H1 (cell line): ENCODE measurements around the gene MRPL1. TPM values are rescaled to one million over a fixed set of nuclear protein-coding genes. Genes with fewer than 3 reads are reported as not detected.

Experiments
- CTCF ChIA-PET: fragments of 300-600 bp; sonication (Branson Sonifier 250); formaldehyde crosslinking; loops from one replicate; lab custom pipeline; 2021; ENCODE audit not compliant: partially characterized antibody; lab: Charles Lee
- POLR2A ChIA-PET: fragments of 300-600 bp; sonication (Branson Sonifier 250); formaldehyde crosslinking; loops from one replicate; lab custom pipeline; 2021; ENCODE audit warnings: inconsistent platforms; ENCODE audit not compliant: partially characterized antibody; lab: Charles Lee
- DNase-seq, 2 experiments: peaks; one replicate each; pipeline versions ENCODE4 v3.0.0 to v3.0.0-alpha.2; 2010 to 2022; ENCODE audit warnings: low spot score in 2 of 2, low read depth in 1 of 2, mixed read lengths in 1 of 2
- FAIRE-seq: peaks from 2 replicates; lab custom pipeline; 2011; peaks lifted over from hg19 to GRCh38; lab: Jason Lieb, UNC
- H2AFZ ChIP-seq: 2 replicates; pipeline ENCODE4 v1.8.1; 2012; ENCODE audit warnings: low read length, inconsistent platforms
- H2AK5ac ChIP-seq: 2 replicates; pipeline ENCODE4 v1.6.1; 2013; ENCODE audit warnings: low read depth, low read length
- H2BK120ac ChIP-seq: replicated peaks from 2 replicates; pipeline ENCODE3; 2013; ENCODE audit warnings: low read depth, low read length, inconsistent platforms
- H2BK12ac ChIP-seq: 2 replicates; pipeline ENCODE4 v1.6.1; 2013; ENCODE audit warnings: low read depth, low read length
- H2BK15ac ChIP-seq: 2 replicates; pipeline ENCODE4 v1.6.1; 2013; ENCODE audit warnings: low read length
- H2BK20ac ChIP-seq: 2 replicates; pipeline ENCODE4 v1.6.1; 2013; ENCODE audit warnings: low read length
- H2BK5ac ChIP-seq: 2 replicates; pipeline ENCODE4 v1.6.1; 2013; ENCODE audit warnings: low read depth, low read length
- H3K14ac ChIP-seq: 2 replicates; pipeline ENCODE4 v1.6.1; 2013; ENCODE audit warnings: inconsistent platforms; ENCODE audit not compliant: insufficient read length
- H3K18ac ChIP-seq: 2 replicates; pipeline ENCODE4 v1.6.1; 2013; ENCODE audit warnings: low read length; ENCODE audit errors: extremely low read depth
- H3K23ac ChIP-seq: 2 replicates; pipeline ENCODE4 v1.6.1; 2013; ENCODE audit warnings: inconsistent platforms; ENCODE audit not compliant: insufficient read length
- H3K23me2 ChIP-seq: 2 replicates; pipeline ENCODE4 v1.6.1; 2013; ENCODE audit warnings: low read depth, low read length
- H3K27ac ChIP-seq: 2 replicates; pipeline ENCODE4 v1.6.1; 2011; ENCODE audit warnings: low read depth, low read length, inconsistent platforms
- H3K27me3 ChIP-seq, 4 experiments: replicated peaks in 1 of 4; 1 replicate in 1 of 4; 2 replicates in 3 of 4; pipeline versions ENCODE4 v1.6.1 to v1.8.1; 2011 to 2013; ENCODE audit warnings: low read length in 3 of 4, mild to moderate bottlenecking in 3 of 4, inconsistent platforms in 2 of 4, mixed read lengths in 2 of 4, moderate library complexity in 1 of 4; ENCODE audit not compliant: control insufficient read depth in 3 of 4, insufficient read depth in 3 of 4; ENCODE audit errors: extremely low read depth in 1 of 4
- H3K36me3 ChIP-seq, 4 experiments: 2 replicates each; pipeline versions ENCODE4 v1.6.1 to v1.8.1; 2011 to 2013; ENCODE audit warnings: mild to moderate bottlenecking in 4 of 4, low read length in 3 of 4, moderate library complexity in 2 of 4, control low read depth in 1 of 4, inconsistent platforms in 1 of 4; ENCODE audit not compliant: insufficient read depth in 4 of 4, control insufficient read depth in 2 of 4
- H3K4ac ChIP-seq: replicated peaks from 2 replicates; pipeline ENCODE3; 2013; ENCODE audit warnings: low read length, low read depth, mixed read lengths, inconsistent platforms; ENCODE audit not compliant: insufficient read length
- H3K4me1 ChIP-seq, 4 experiments: replicated peaks in 1 of 4; 1 replicate in 1 of 4; 2 replicates in 3 of 4; pipeline versions ENCODE4 v1.6.1 to v1.8.1; 2011 to 2013; ENCODE audit warnings: low read length in 3 of 4, inconsistent platforms in 2 of 4, mixed read lengths in 1 of 4; ENCODE audit not compliant: insufficient read depth in 4 of 4, control insufficient read depth in 3 of 4
- H3K4me2 ChIP-seq, 2 experiments: 2 replicates each; pipeline versions ENCODE4 v1.6.1 to v1.8.1; 2011 to 2013; ENCODE audit warnings: low read depth in 2 of 2, low read length in 2 of 2, control low read depth in 1 of 2, inconsistent platforms in 1 of 2, mild to moderate bottlenecking in 1 of 2; ENCODE audit not compliant: insufficient read depth in 1 of 2
- H3K4me3 ChIP-seq, 4 experiments: fragments of 200-600, 300-600 bp in 1 of 4; sonication (generic), shearing (Covaris generic), sonication (Bioruptor Twin) in 1 of 4; 2 replicates each; pipeline versions ENCODE4 v1.5.1 to v1.8.1; 2011 to 2016; ENCODE audit warnings: low read length in 4 of 4, low read depth in 3 of 4, control low read depth in 2 of 4, inconsistent platforms in 2 of 4, mild to moderate bottlenecking in 2 of 4, mixed read lengths in 1 of 4, moderate library complexity in 1 of 4; ENCODE audit not compliant: insufficient read depth in 2 of 4; ENCODE audit errors: extremely low read depth in 1 of 4
- H3K56ac ChIP-seq: replicated peaks from 2 replicates; pipeline ENCODE3; 2013; ENCODE audit warnings: low read depth, mild to moderate bottlenecking, mixed read lengths, low read length, inconsistent platforms; ENCODE audit not compliant: insufficient read length
- H3K79me1 ChIP-seq: 2 replicates; pipeline ENCODE4 v1.6.1; 2013; ENCODE audit warnings: low read depth, low read length, control low read depth
- H3K79me2 ChIP-seq, 2 experiments: 2 replicates each; pipeline versions ENCODE4 v1.6.1 to v1.8.1; 2012 to 2013; ENCODE audit warnings: low read length in 2 of 2, mild to moderate bottlenecking in 2 of 2, inconsistent platforms in 1 of 2; ENCODE audit not compliant: insufficient read depth in 2 of 2, control insufficient read depth in 1 of 2
- H3K9ac ChIP-seq, 4 experiments: replicated peaks in 1 of 4; 1 replicate in 1 of 4; 2 replicates in 3 of 4; pipeline versions ENCODE4 v1.6.1 to v1.8.1; 2011 to 2013; ENCODE audit warnings: low read depth in 3 of 4, low read length in 3 of 4, control low read depth in 2 of 4, mild to moderate bottlenecking in 2 of 4, moderate library complexity in 2 of 4, inconsistent platforms in 1 of 4; ENCODE audit errors: extremely low read depth in 1 of 4
- H3K9me3 ChIP-seq, 2 experiments: 2 replicates each; pipeline versions ENCODE4 v1.6.1 to v1.8.1; 2012 to 2013; ENCODE audit warnings: mild to moderate bottlenecking in 2 of 2, moderate library complexity in 2 of 2, control low read depth in 1 of 2, inconsistent platforms in 1 of 2, low read depth in 1 of 2, low read length in 1 of 2, mixed read lengths in 1 of 2; ENCODE audit not compliant: insufficient read depth in 2 of 2
- H4K20me1 ChIP-seq, 2 experiments: replicated peaks in 1 of 2; 2 replicates each; pipeline versions ENCODE3 to v1.8.1; 2011 to 2013; ENCODE audit warnings: inconsistent platforms in 2 of 2, low read length in 2 of 2, mild to moderate bottlenecking in 1 of 2; ENCODE audit not compliant: insufficient read depth in 2 of 2, control insufficient read depth in 1 of 2
- H4K5ac ChIP-seq: 2 replicates; pipeline ENCODE4 v1.6.1; 2013; ENCODE audit warnings: low read length, low read depth, mixed read lengths, inconsistent platforms; ENCODE audit not compliant: insufficient read length
- H4K8ac ChIP-seq: 2 replicates; pipeline ENCODE4 v1.8.0; 2013; ENCODE audit warnings: mild to moderate bottlenecking, moderate library complexity, low read length, inconsistent platforms; ENCODE audit not compliant: insufficient read depth; ENCODE audit errors: extremely low read depth
- H4K91ac ChIP-seq: replicated peaks from 2 replicates; pipeline ENCODE3; 2013; ENCODE audit warnings: low read length, mixed read lengths, inconsistent platforms; ENCODE audit not compliant: insufficient read length
- ASH2L ChIP-seq: fragments of 200-600, 300-600 bp; sonication (generic); IDR thresholded peaks from one replicate; pipeline ENCODE4 v1.7.1; 2017; ENCODE audit warnings: low read length
- BRCA1 ChIP-seq: IDR thresholded peaks from 2 replicates; pipeline ENCODE4 v1.6.1; 2012; ENCODE audit warnings: low read depth, low read length, improper control_type of control experiment
- CHD1 ChIP-seq: IDR thresholded peaks from 2 replicates; pipeline ENCODE4 v1.6.1; 2012; ENCODE audit warnings: low read depth, low read length, improper control_type of control experiment
- CTBP2 ChIP-seq: IDR thresholded peaks from 2 replicates; pipeline ENCODE4 v1.7.0; 2011; ENCODE audit warnings: borderline replicate concordance, mild to moderate bottlenecking, moderate library complexity, mixed read lengths, low read length; ENCODE audit not compliant: insufficient read depth, insufficient read length
- EGR1 ChIP-seq: IDR thresholded peaks from 2 replicates; pipeline ENCODE4 v1.6.1; 2011; ENCODE audit warnings: low read depth, low read length, borderline replicate concordance
- FOSL1 ChIP-seq: IDR thresholded peaks from 2 replicates; pipeline ENCODE4 v1.6.1; 2011; ENCODE audit warnings: mild to moderate bottlenecking, low read depth, low read length, moderate library complexity; ENCODE audit not compliant: insufficient read depth
- HDAC2 ChIP-seq, 2 experiments: fragments of 300-600 bp in 1 of 2; sonication (generic) in 1 of 2; IDR thresholded peaks; 2 replicates each; pipeline ENCODE4 v1.6.1; 2011 to 2012; ENCODE audit warnings: low read depth in 2 of 2, low read length in 2 of 2, mild to moderate bottlenecking in 2 of 2, moderate library complexity in 2 of 2, borderline replicate concordance in 1 of 2, inconsistent platforms in 1 of 2
- JUN ChIP-seq: IDR thresholded peaks from 2 replicates; pipeline ENCODE4 v1.6.1; 2011; ENCODE audit warnings: low read depth, mild to moderate bottlenecking, improper control_type of control experiment, low read length
- KDM5A ChIP-seq: fragments of 200-600 bp; IDR thresholded peaks from 2 replicates; pipeline ENCODE4 v1.7.1; 2012; ENCODE audit warnings: mild to moderate bottlenecking, low read length, inconsistent platforms, mixed read lengths
- POLR2A ChIP-seq, 2 experiments: IDR thresholded peaks; 1 replicate in 1 of 2; 2 replicates in 1 of 2; pipeline ENCODE4 v1.6.1; 2011; ENCODE audit warnings: low read depth in 2 of 2, low read length in 2 of 2, mild to moderate bottlenecking in 2 of 2; ENCODE audit errors: control extremely low read depth in 1 of 2
- SAP30 ChIP-seq: fragments of 300-600 bp; sonication (generic); IDR thresholded peaks from 2 replicates; pipeline ENCODE4 v1.7.1; 2012; ENCODE audit warnings: low read length, moderate library complexity, mild to moderate bottlenecking, inconsistent platforms; ENCODE audit not compliant: insufficient read depth, insufficient replicate concordance
- SIRT6 ChIP-seq: IDR thresholded peaks from one replicate; pipeline ENCODE4 v1.7.1; 2012; ENCODE audit warnings: low read length, inconsistent platforms
- SRF ChIP-seq: IDR thresholded peaks from 2 replicates; pipeline ENCODE4 v1.6.1; 2011; ENCODE audit warnings: mild to moderate bottlenecking, low read depth, low read length, moderate library complexity
- TBP ChIP-seq: IDR thresholded peaks from 2 replicates; pipeline ENCODE4 v1.6.1; 2011; ENCODE audit warnings: low read depth, low read length, improper control_type of control experiment
- ZNF274 ChIP-seq: IDR thresholded peaks from 2 replicates; pipeline ENCODE4 v1.7.0; 2012; ENCODE audit warnings: low read length, borderline replicate concordance; ENCODE audit errors: extremely low read depth
- WGBS, 2 experiments: shearing (Covaris generic) in 1 of 2; methylation state at CpG; one replicate each; pipeline versions ENCODE4 v1.1.6 to v1.1.7; 2013 to 2015; ENCODE audit warnings: low lambda C conversion rate in 2 of 2, mixed read lengths in 2 of 2, inconsistent platforms in 1 of 2, low coverage in 1 of 2, missing lambda C conversion rate in 1 of 2; ENCODE audit not compliant: insufficient replicate concordance in 2 of 2, insufficient coverage in 1 of 2, insufficient read length in 1 of 2; ENCODE audit errors: extremely low coverage in 1 of 2, missing lambda C conversion rate in 1 of 2; 5-methylcytosine and 5-hydroxymethylcytosine counted together
- polyA plus RNA-seq, 7 experiments: library from polyadenylated mRNA; depleted of rRNA in 3 of 7; stranded (reverse) in 5 of 7; unstranded in 2 of 7; fragments of >200 nt in 5 of 7; fragments of 200-250 nt in 2 of 7; gene quantifications; 1 replicate in 5 of 7; 2 replicates in 1 of 7; 4 replicates in 1 of 7; pipeline versions ENCODE4 v1.2.1 to v1.2.3, GENCODE V29; 2011 to 2013; ENCODE audit warnings: missing spikeins in 2 of 7, mixed read lengths in 2 of 7
- total RNA-seq: library from RNA; stranded (reverse); fragmentation: NEBNext Ultra II Directional; extraction: Animal tissue kit (Norgen Biotek cat#: 25700); gene quantifications from 2 replicates; pipeline ENCODE4 v1.2.1, GENCODE V29; 2021
- TF ChIP-seq, protein P1 (sequence below): IDR thresholded peaks from 2 replicates; pipeline ENCODE4 v1.6.1; 2012; ENCODE audit warnings: inconsistent platforms

The MRPL1 gene
- total and polyA plus RNA-seq, 2 of the 8 experiments (the other 6 are each of a cell fraction or from before 2014, with no cell fraction given), result 9.6 to 37.0 TPM

DNA sequence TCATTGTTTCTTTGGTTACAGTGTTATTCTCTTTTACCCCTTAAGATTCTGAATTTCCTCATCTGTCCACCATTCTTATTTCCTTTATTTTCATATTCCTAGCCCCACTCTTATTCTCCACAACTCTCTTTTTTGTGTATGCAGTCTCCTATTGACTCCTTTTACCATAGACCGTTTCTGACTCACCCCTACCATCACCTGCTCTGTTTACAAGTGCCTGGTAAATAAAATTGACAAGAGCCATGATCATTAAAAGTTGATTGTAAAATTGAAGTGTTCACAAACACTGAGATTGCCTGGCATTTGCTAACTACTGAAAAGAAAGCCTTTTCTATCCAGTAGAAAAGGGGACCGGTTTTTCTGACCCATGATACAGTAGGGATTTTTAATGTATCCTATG, 54.4 kb downstream of the MRPL1 start:
- H3K56ac ChIP-seq, result no peak overlapping the region
- no peak for FAIRE-seq
- H3K4me2 ChIP-seq, result no peak overlapping the region
- no peaks in the 10 kb centered on the region for H3K36me3 ChIP-seq
- H4K20me1 ChIP-seq, result no peaks in the 10 kb centered on the region
- H4K5ac ChIP-seq, result no peak overlapping the region
- H3K27me3 ChIP-seq, result no peaks in the 10 kb centered on the region
- H3K14ac ChIP-seq, result no peak overlapping the region
- H2BK5ac ChIP-seq, result no peak overlapping the region
- ChIA-PET POLR2A (no interaction called here), CTCF (no interaction called here)
- H3K4me1 ChIP-seq, result peaks cover 0 to 3% (median 0%) of the 10 kb centered on the region in 4 experiments; a peak in 1 of 7 replicates
- no peak overlapping the region for H3K18ac ChIP-seq
- no peaks in the 10 kb centered on the region for H3K79me2 ChIP-seq
- H2BK120ac ChIP-seq, result no peak overlapping the region
- H2AK5ac ChIP-seq, result no peak overlapping the region
- no peak overlapping the region for H2AFZ ChIP-seq
- no peak overlapping the region for H3K27ac ChIP-seq
- no peak overlapping the region for H2BK20ac ChIP-seq
- 81% methylated on average over 2 of the region's 2 CpGs; no CpG with 5 or more reads in 1 of the 2 experiments for WGBS, 2 experiments
- H4K91ac ChIP-seq, result no peak overlapping the region
- no peak overlapping the region for H2BK12ac ChIP-seq
- no peak overlapping the region for H3K23ac ChIP-seq
- DNase-seq, result no peak
- no peaks in the 10 kb centered on the region for H3K9me3 ChIP-seq
- H3K79me1 ChIP-seq, result no peaks in the 10 kb centered on the region
- no peak overlapping the region for H2BK15ac ChIP-seq
- no peak overlapping the region for H4K8ac ChIP-seq
- no peak overlapping the region for H3K9ac ChIP-seq
- H3K23me2 ChIP-seq, result no peaks in the 10 kb centered on the region; the same call in 1 of the 2 replicates
- H3K4me3 ChIP-seq, result no peak overlapping the region
- no peak overlapping the region for H3K4ac ChIP-seq
- TF ChIP-seq BRCA1, result no peak
- TF ChIP-seq EGR1, result no peak
- TF ChIP-seq SRF, result no peak
- TF ChIP-seq ASH2L, result no peak
- TF ChIP-seq CTBP2, result no peak
- no peak for TF ChIP-seq POLR2A (IDR thresholded peaks at IDR 0.05; ENCODE audit: control extremely low read depth in 1 of 2, low read depth in 2 of 2, low read length in 2 of 2)
- TF ChIP-seq, protein P1, sequence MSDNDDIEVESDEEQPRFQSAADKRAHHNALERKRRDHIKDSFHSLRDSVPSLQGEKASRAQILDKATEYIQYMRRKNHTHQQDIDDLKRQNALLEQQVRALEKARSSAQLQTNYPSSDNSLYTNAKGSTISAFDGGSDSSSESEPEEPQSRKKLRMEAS, result no peak
- no peak for TF ChIP-seq JUN
- TF ChIP-seq KDM5A, result no peak
- TF ChIP-seq TBP, result no peak
- TF ChIP-seq ZNF274, result no peak
- TF ChIP-seq FOSL1, result no peak
- TF ChIP-seq HDAC2 (IDR thresholded peaks at IDR 0.05; ENCODE audit: borderline replicate concordance in 1 of 2, low read depth in 2 of 2, low read length in 2 of 2), result no peak
- TF ChIP-seq CHD1, result no peak
- TF ChIP-seq SAP30, result no peak
- TF ChIP-seq SIRT6, result no peak
